ENCODE measurements around the gene CRCP. TPM values are rescaled to one million over a fixed set of nuclear protein-coding genes. Genes with fewer than 3 reads are reported as not detected.

The CRCP gene
- total RNA-seq, 2 donors from 2014 or later: 37.9 to 48.1 TPM

GRCh38 chr7:66189695-66190503 lies 75.3 kb downstream of the CRCP start:
- H3K9me3 ChIP-seq: no peaks in the 10 kb centered on the region
- WGBS: 79% methylated on average over 7 of the region's 7 CpGs
- no peak for DNase-seq (ENCODE audit: low spot score)
- H3K27ac ChIP-seq: no peak overlapping the region
- intact Hi-C loops (cut with DNase I): no loop called here
- H3K4me1 ChIP-seq (replicated peaks): no peaks in the 10 kb centered on the region
- H3K4me3 ChIP-seq: no peak overlapping the region
- no peaks in the 10 kb centered on the region for H3K36me3 ChIP-seq
- no peaks in the 10 kb centered on the region for H3K27me3 ChIP-seq (replicated peaks; ENCODE audit: insufficient read depth)
- TF ChIP-seq CTCF (IDR thresholded peaks at IDR 0.05) (no peak), POLR2AphosphoS5 (IDR thresholded peaks at IDR 0.05) (no peak), POLR2A (IDR thresholded peaks at IDR 0.05) (no peak)

- DNase-seq (ENCODE audit: low spot score): no peak
- Histone ChIP-seq H3K9me3 (no peaks in the 10 kb centered on the region), H3K4me1 (replicated peaks) (no peaks in the 10 kb centered on the region), H3K4me3 (no peak overlapping the region), H3K27ac (no peak overlapping the region), H3K27me3 (replicated peaks; ENCODE audit: insufficient read depth) (no peaks in the 10 kb centered on the region), H3K36me3 (no peaks in the 10 kb centered on the region)
- intact Hi-C loops (cut with DNase I): no loop called here
- TF ChIP-seq CTCF (IDR thresholded peaks at IDR 0.05): no peak
- TF ChIP-seq POLR2AphosphoS5 (IDR thresholded peaks at IDR 0.05): no peak
- TF ChIP-seq POLR2A (IDR thresholded peaks at IDR 0.05): no peak
- WGBS: 66% methylated on average over 5 of the region's 5 CpGs
Observed at GRCh38 chr7:66190504-66190857, 75.8 kb downstream of the CRCP start.

- no peak overlapping the region for H3K4me3 ChIP-seq
- no peak overlapping the region for H3K27ac ChIP-seq
- 70% methylated on average over 6 of the region's 6 CpGs for WGBS
- no peaks in the 10 kb centered on the region for H3K27me3 ChIP-seq (replicated peaks; ENCODE audit: insufficient read depth)
- no peaks in the 10 kb centered on the region for H3K9me3 ChIP-seq
- H3K4me1 ChIP-seq (replicated peaks): no peaks in the 10 kb centered on the region
- no peak for DNase-seq (ENCODE audit: low spot score)
- TF ChIP-seq POLR2A (IDR thresholded peaks at IDR 0.05): no peak
- TF ChIP-seq POLR2AphosphoS5 (IDR thresholded peaks at IDR 0.05): no peak
- no peak for TF ChIP-seq CTCF (IDR thresholded peaks at IDR 0.05)
- no peaks in the 10 kb centered on the region for H3K36me3 ChIP-seq
- intact Hi-C loops (cut with DNase I): no loop called here
Observed at GRCh38 chr7:66193146-66193725, 78.6 kb downstream of the CRCP start.

GRCh38 chr7:66198469-66198868 lies 83.8 kb downstream of the CRCP start:
- H3K27ac ChIP-seq: no peak overlapping the region
- H3K27me3 ChIP-seq (replicated peaks; ENCODE audit: insufficient read depth): no peaks in the 10 kb centered on the region
- H3K36me3 ChIP-seq: no peaks in the 10 kb centered on the region
- H3K9me3 ChIP-seq: no peaks in the 10 kb centered on the region
- 35% methylated on average over 2 of the region's 2 CpGs for WGBS
- TF ChIP-seq POLR2AphosphoS5 (IDR thresholded peaks at IDR 0.05) (no peak), CTCF (IDR thresholded peaks at IDR 0.05) (no peak), POLR2A (IDR thresholded peaks at IDR 0.05) (no peak)
- H3K4me3 ChIP-seq: no peak overlapping the region
- DNase-seq (ENCODE audit: low spot score): no peak
- intact Hi-C loops (cut with DNase I): no loop called here
- H3K4me1 ChIP-seq (replicated peaks): no peaks in the 10 kb centered on the region

DNA sequence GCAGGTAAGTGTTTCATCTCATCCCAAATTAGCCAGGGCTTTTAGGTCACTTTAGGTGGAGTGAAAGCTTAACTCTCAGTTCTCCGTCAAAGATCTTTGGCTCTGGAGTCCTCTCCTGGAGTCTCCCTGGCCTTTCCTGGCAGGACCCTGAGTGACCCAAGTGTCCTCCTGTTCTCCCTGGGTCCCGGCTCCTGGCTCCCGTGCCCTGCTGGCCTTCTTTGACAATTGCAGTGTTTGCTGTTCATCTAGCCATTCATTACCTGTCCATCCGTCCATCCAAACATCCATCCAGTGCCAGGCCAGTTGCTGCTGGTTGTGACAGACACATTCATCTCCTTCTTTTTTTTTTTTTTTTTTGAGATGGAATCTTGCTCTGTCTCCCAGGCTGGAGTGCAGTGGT lies 84.3 kb downstream of the CRCP start:
- no peak for DNase-seq (ENCODE audit: low spot score)
- no peaks in the 10 kb centered on the region for H3K36me3 ChIP-seq
- TF ChIP-seq CTCF (IDR thresholded peaks at IDR 0.05): no peak
- no peak for TF ChIP-seq POLR2AphosphoS5 (IDR thresholded peaks at IDR 0.05)
- no peak for TF ChIP-seq POLR2A (IDR thresholded peaks at IDR 0.05)
- 95% methylated on average over 4 of the region's 4 CpGs for WGBS
- no peak overlapping the region for H3K27ac ChIP-seq
- intact Hi-C loops (cut with DNase I): no loop called here
- no peaks in the 10 kb centered on the region for H3K27me3 ChIP-seq (replicated peaks; ENCODE audit: insufficient read depth)
- H3K9me3 ChIP-seq: no peaks in the 10 kb centered on the region
- H3K4me3 ChIP-seq: no peak overlapping the region
- H3K4me1 ChIP-seq (replicated peaks): no peaks in the 10 kb centered on the region
